Gastroesophageal sphincter (tissue), 4 donors: ENCODE results near the gene NRP2. TPM values are rescaled to one million over a fixed set of nuclear protein-coding genes. Genes with fewer than 3 reads are reported as not detected.

Source experiments
- ATAC-seq: fragments of 150-250 bp; one replicate; pipeline ENCODE4 v1.9.1; 2016; ENCODE audit warnings: mild to moderate bottlenecking, moderate library complexity
- H3K27ac ChIP-seq, 4 donors: fragments of 200-600 bp; sonication (generic) in 3 of 4; 1 replicate in 3 of 4; 2 replicates in 1 of 4; pipeline ENCODE4 v1.5.1; 2016 to 2019
- H3K27me3 ChIP-seq: fragments of 200-600 bp; sonication (generic); one replicate; pipeline ENCODE4 v1.5.1; 2019
- H3K36me3 ChIP-seq, 2 donors: fragments of 200-600 bp; sonication (generic); one replicate each; pipeline ENCODE4 v1.5.1; 2019; ENCODE audit warnings: control low read depth in 1 of 2
- H3K4me1 ChIP-seq, 3 donors: fragments of 200-600 bp; sonication (generic); 1 replicate in 2 of 3; 2 replicates in 1 of 3; pipeline ENCODE4 v1.5.1; 2016 to 2019; ENCODE audit warnings: control low read depth in 2 of 3
- H3K4me3 ChIP-seq, 2 donors: fragments of 200-600 bp; sonication (generic); one replicate each; pipeline ENCODE4 v1.5.1; 2019; ENCODE audit warnings: mild to moderate bottlenecking in 1 of 2, moderate library complexity in 1 of 2
- H3K9me3 ChIP-seq, 3 donors: fragments of 200-600 bp; sonication (generic); one replicate each; pipeline ENCODE4 v1.5.1; 2017 to 2019; ENCODE audit warnings: control low read depth in 2 of 3
- EP300 ChIP-seq: sonication (generic); formaldehyde crosslinking; IDR thresholded peaks from one replicate; pipeline ENCODE4 v1.6.1; 2017; ENCODE audit warnings: antibody characterized with exemption, mild to moderate bottlenecking
- POLR2A ChIP-seq, 2 donors: fragments of 450-650 bp; IDR thresholded peaks; one replicate each; pipeline ENCODE4 v1.6.1; 2017; ENCODE audit warnings: antibody characterized with exemption in 2 of 2, mild to moderate bottlenecking in 2 of 2, moderate library complexity in 1 of 2
- POLR2AphosphoS5 ChIP-seq: sonication (generic); formaldehyde crosslinking; IDR thresholded peaks from one replicate; pipeline ENCODE4 v1.6.1; 2017; ENCODE audit warnings: antibody characterized with exemption
- WGBS, 2 donors: methylation state at CpG; one replicate each; pipeline ENCODE4 v1.1.5; 2018; ENCODE audit warnings: low coverage in 1 of 2; 5-methylcytosine and 5-hydroxymethylcytosine counted together
- total RNA-seq, 4 donors: library from RNA; depleted of rRNA; stranded (reverse); fragments of >200 nt; gene quantifications; one replicate each; pipeline ENCODE4 v1.1.0, GENCODE V29; 2016
- TF ChIP-seq, protein P1 (sequence below), 4 experiments: fragments of 200-600 bp in 2 of 4; fragments of 450-650 bp in 2 of 4; sonication (generic) in 1 of 4; IDR thresholded peaks; one replicate each; pipeline ENCODE4 v1.5.1; 2017 to 2019; ENCODE audit warnings: antibody characterized with exemption in 4 of 4, mild to moderate bottlenecking in 2 of 4, moderate library complexity in 2 of 4

Gene NRP2
- total RNA-seq, 4 donors from 2014 or later: 278 to 466 (median 371) TPM

DNA sequence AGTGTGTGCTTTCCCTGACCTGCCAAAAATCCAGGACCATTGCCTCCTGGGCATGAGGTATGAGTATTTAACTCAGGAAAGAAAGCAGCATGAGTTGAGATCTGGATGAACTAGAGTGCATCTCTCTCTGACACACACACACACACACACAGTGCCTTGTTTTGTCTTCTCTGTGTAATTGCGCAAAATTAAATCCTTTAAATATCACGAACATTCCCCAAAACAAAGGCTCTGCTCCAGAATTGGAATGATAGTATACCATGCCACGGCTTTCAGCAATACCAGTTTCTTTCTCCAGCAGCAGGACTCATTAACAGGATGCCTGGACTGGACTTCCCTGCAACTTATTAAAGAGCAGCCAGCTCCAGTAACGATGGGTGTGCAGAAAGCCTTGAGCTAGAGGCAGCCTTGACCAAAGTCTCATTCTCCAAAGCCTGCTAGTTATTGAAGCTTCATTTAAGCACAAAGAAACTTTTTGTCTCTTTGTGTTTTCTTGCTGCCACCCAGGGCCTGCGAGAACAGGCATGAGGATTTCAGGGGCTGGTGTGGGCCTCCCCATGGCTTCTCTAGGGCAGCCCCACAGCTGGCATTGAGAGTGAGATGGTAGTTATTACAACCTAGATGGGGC is 101.7 kb downstream of the NRP2 start:
- Histone ChIP-seq H3K4me1 (peaks cover 4 to 100% (median 15%) of the 10 kb centered on the region in 3 donors), H3K27ac (peak overlapping the region; percentile 76 to 96 (median 90))
- WGBS, 2 donors: 10 to 50% methylated on average over 2 to 4 of the region's 5 CpGs

DNA sequence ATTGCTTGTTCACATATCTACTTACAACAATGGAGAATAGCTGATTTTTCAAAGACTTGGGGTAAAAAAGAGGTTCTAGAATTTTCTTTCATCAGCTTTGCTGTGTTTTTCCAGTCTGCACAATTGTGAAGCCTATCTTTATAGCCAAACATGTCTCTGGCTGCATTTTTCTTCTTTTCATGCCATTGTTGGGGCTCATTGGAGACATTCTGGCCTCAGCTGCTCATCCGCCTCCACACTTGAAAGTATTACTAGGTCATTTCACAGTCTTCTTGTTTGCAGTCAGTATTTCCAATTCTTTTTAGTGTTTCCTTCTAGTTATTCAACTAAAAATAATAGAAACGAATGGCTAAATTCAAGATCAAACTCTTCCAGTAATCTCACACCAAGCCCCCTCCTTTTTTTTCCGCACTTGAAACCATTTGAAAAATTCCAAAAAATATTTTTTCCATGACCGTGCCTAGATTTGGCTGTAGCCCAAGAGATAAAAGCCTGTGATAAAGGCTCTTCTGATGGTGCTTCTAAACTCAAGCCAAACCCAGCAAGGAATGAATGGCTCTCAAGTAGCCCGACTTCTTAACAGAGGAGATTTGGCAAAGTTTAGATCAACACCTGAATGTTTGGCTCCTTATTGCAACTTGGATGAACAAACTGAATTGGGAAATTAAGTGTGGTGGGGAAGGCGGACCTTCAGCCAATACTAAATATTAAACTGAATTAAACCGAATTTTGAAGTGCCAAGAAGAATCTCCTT is 103.4 kb downstream of the NRP2 start:
- TF ChIP-seq POLR2AphosphoS5: peak; percentile 33
- TF ChIP-seq, protein P1, sequence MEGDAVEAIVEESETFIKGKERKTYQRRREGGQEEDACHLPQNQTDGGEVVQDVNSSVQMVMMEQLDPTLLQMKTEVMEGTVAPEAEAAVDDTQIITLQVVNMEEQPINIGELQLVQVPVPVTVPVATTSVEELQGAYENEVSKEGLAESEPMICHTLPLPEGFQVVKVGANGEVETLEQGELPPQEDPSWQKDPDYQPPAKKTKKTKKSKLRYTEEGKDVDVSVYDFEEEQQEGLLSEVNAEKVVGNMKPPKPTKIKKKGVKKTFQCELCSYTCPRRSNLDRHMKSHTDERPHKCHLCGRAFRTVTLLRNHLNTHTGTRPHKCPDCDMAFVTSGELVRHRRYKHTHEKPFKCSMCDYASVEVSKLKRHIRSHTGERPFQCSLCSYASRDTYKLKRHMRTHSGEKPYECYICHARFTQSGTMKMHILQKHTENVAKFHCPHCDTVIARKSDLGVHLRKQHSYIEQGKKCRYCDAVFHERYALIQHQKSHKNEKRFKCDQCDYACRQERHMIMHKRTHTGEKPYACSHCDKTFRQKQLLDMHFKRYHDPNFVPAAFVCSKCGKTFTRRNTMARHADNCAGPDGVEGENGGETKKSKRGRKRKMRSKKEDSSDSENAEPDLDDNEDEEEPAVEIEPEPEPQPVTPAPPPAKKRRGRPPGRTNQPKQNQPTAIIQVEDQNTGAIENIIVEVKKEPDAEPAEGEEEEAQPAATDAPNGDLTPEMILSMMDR (IDR thresholded peaks at IDR 0.05): no peak
- Histone ChIP-seq H3K4me3 (no peak overlapping the region), H3K36me3 (no peaks in the 10 kb centered on the region), H3K4me1 (peaks cover 4 to 99% (median 15%) of the 10 kb centered on the region in 3 donors), H3K9me3 (no peaks in the 10 kb centered on the region), H3K27me3 (no peaks in the 10 kb centered on the region), H3K27ac (peak overlapping the region; percentile 73 to 96 (median 90))
- 40 to 45% methylated on average over 7 of the region's 7 CpGs for WGBS, 2 donors
- ATAC-seq: no peak

More for the DNA sequence above, 101.7 kb downstream of the NRP2 start:
- Histone ChIP-seq H3K9me3 (no peaks in the 10 kb centered on the region), H3K36me3 (no peaks in the 10 kb centered on the region), H3K4me3 (no peak overlapping the region), H3K27me3 (no peaks in the 10 kb centered on the region)
- TF ChIP-seq EP300 (no peak), POLR2AphosphoS5 (no peak)
- TF ChIP-seq, protein P1 (IDR thresholded peaks at IDR 0.05): no peak
- ATAC-seq: peak; percentile 11

DNA sequence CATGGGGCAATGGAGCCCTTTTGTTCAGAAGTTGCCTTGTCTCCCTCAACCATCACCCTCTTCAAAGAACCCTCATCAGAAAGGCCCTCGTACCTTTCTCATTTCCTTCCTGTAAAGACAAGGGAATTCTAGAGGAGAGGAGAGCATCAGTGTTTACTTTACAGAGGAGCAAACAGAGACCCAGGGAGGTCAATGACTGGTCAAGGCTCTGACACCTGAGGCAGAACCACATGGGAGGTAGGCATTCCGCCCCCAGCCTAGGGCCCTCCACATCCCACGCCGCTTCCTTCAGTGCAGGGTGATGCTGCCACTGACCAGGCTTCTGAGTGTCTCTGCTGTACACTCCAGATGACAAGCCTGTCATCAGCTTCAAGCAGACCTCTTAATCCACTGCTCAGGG is 104.7 kb downstream of the NRP2 start:
- H3K9me3 ChIP-seq: no peaks in the 10 kb centered on the region
- H3K4me3 ChIP-seq: no peak overlapping the region
- TF ChIP-seq, protein P1 (IDR thresholded peaks at IDR 0.05): no peak
- H3K36me3 ChIP-seq: no peaks in the 10 kb centered on the region
- no peaks in the 10 kb centered on the region for H3K27me3 ChIP-seq
- WGBS, 2 donors: 40% methylated on average over 1 of the region's 4 CpGs; no CpG with 5 or more reads in 1 of the 2 donors
- H3K27ac ChIP-seq: peak overlapping the region; percentile 73 to 96 (median 90)
- peaks cover 4 to 99% (median 15%) of the 10 kb centered on the region in 3 donors for H3K4me1 ChIP-seq
- no peak for ATAC-seq

DNA sequence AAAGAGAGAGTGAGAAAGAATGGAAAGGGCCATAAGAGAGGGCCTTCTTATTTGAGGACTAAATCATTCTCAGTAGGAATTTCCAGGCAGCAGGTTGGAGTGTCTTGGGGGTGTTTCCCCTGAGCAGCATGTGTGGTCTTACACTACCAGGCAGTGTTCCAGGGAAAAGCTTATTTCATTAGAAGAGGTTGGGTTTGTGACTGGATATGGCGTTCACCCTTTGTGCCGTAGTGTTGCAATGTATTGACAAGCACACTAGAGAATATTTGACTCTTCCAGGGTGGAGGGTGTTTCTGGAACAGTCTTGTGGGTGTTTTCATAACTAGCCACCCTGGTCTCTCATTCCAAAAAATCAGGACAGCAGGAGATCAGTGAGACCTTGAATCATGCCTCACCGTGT is 105.5 kb downstream of the NRP2 start:
- Histone ChIP-seq H3K4me1 (peaks cover 4 to 99% (median 22%) of the 10 kb centered on the region in 3 donors), H3K4me3 (no peak overlapping the region), H3K36me3 (no peaks in the 10 kb centered on the region), H3K27me3 (no peaks in the 10 kb centered on the region), H3K9me3 (no peaks in the 10 kb centered on the region), H3K27ac (peak overlapping the region in 3 of 4 donors; percentile 85 to 96 (median 94))
- peak; percentile 49 for TF ChIP-seq POLR2AphosphoS5
- TF ChIP-seq, protein P1 (IDR thresholded peaks at IDR 0.05): no peak
- no peak for TF ChIP-seq EP300
- no peak for TF ChIP-seq POLR2A (IDR thresholded peaks at IDR 0.05)
- ATAC-seq: peak; percentile 39
- WGBS, 2 donors: 76 to 88% methylated on average over 2 to 3 of the region's 3 CpGs

DNA sequence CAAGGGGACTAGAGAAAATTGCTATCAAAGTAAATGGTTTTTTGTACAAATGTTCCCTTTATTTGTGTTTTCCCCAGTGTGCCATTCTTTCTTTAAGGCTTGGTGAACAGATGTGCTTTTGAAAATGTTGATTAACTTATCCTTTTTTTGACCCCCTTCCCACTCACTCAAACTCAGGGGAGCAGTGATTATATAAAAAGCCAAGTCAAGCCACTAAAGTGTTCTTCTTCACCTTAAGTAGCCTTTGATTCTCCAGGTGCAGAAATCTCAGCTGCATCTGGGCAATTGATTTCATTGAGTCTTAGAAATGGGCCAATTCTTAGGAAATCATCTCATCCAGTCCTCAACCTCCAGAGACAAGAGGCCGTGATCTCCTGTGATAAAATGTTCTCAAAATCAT is 107.6 kb downstream of the NRP2 start:
- H3K9me3 ChIP-seq: no peaks in the 10 kb centered on the region
- peak overlapping the region; percentile 26 to 96 (median 90) for H3K27ac ChIP-seq
- H3K27me3 ChIP-seq: no peaks in the 10 kb centered on the region
- WGBS, 2 donors: 93% methylated on average over 1 of the region's 1 CpG; no CpG with 5 or more reads in 1 of the 2 donors
- H3K4me3 ChIP-seq: no peak overlapping the region
- TF ChIP-seq, protein P1 (IDR thresholded peaks at IDR 0.05): no peak
- H3K36me3 ChIP-seq: peaks cover 0 to 18% of the 10 kb centered on the region in 2 donors
- ATAC-seq: no peak
- peaks cover 4 to 96% (median 14%) of the 10 kb centered on the region in 3 donors for H3K4me1 ChIP-seq
